GM19455 (cell line): ENCODE measurements around the gene TMEM88.
A peak's percentile ranks its signal among the peaks of the same experiment; 100 is the strongest.

ENCODE experiments used
- ATAC-seq: cut with Tn5 transposase; IDR thresholded peaks from one replicate; pipeline ENCODE4 v1.9.1; 2021; ENCODE audit not compliant: unreplicated experiment

The TMEM88 gene

GRCh38 chr17:7833011-7833794 lies 21.7 kb upstream of the TMEM88 start:
- no peak for ATAC-seq

- peak; percentile 46 for ATAC-seq
Measured at GRCh38 chr17:7833795-7834541, 20.9 kb upstream of the TMEM88 start, which contains the start of gene KDM6B. Gene KDM6B, plus strand, starts transcription at chr17:7834217. Its CDS starts 11,338 bp downstream, at chr17:7845555.

GRCh38 chr17:7834542-7834956 lies 20.3 kb upstream of the TMEM88 start:
- no peak for ATAC-seq

- ATAC-seq = peak; percentile 50
Measured at GRCh38 chr17:7834957-7835813, 19.7 kb upstream of the TMEM88 start.

- peak; percentile 22 for ATAC-seq
Measured at GRCh38 chr17:7835814-7836595, 18.9 kb upstream of the TMEM88 start.

GRCh38 chr17:7836596-7837407 lies 18.1 kb upstream of the TMEM88 start:
- ATAC-seq = no peak

- no peak for ATAC-seq
Measured at GRCh38 chr17:7837408-7838088, 17.3 kb upstream of the TMEM88 start.

GRCh38 chr17:7838090-7839075 lies 16.5 kb upstream of the TMEM88 start:
- ATAC-seq = no peak

GRCh38 chr17:7839190-7839875 lies 15.5 kb upstream of the TMEM88 start:
- ATAC-seq = no peak

GRCh38 chr17:7839876-7840261 lies 15.0 kb upstream of the TMEM88 start:
- ATAC-seq = no peak

- no peak for ATAC-seq
Measured at GRCh38 chr17:7840441-7840840, 14.4 kb upstream of the TMEM88 start.

- ATAC-seq = no peak
Measured at GRCh38 chr17:7840875-7841274, 14.0 kb upstream of the TMEM88 start.

GRCh38 chr17:7841396-7841914 lies 13.4 kb upstream of the TMEM88 start:
- ATAC-seq = peak; percentile 8

- peak; percentile 12 for ATAC-seq
Measured at GRCh38 chr17:7841915-7842379, 12.9 kb upstream of the TMEM88 start.

- peak; percentile 28 for ATAC-seq
Measured at GRCh38 chr17:7842380-7843256, 12.2 kb upstream of the TMEM88 start.

GRCh38 chr17:7843257-7843535 lies 11.7 kb upstream of the TMEM88 start:
- ATAC-seq = no peak
